ENCODE measurements around the gene MEG3. TPM values are rescaled to one million over a fixed set of nuclear protein-coding genes. Genes with fewer than 3 reads are reported as not detected.

Gene MEG3
- total and polyA plus RNA-seq, 2 experiments from 2014 or later = not detected

- TF ChIP-seq STAT1 (IDR thresholded peaks at IDR 0.05; ENCODE audit: unreplicated experiment) = no peak
- no peak for TF ChIP-seq EZH2phosphoT487 (IDR thresholded peaks at IDR 0.05; ENCODE audit: unreplicated experiment)
- TF ChIP-seq CREB1 (CRISPR knock-in tag; IDR thresholded peaks at IDR 0.05; ENCODE audit: low read depth) = no peak
- no peak for TF ChIP-seq ZNF114 (CRISPR knock-in tag; IDR thresholded peaks at IDR 0.05)
- TF ChIP-seq REST (IDR thresholded peaks at IDR 0.05; ENCODE audit: unreplicated experiment) = no peak
- TF ChIP-seq POLR2AphosphoS5 (IDR thresholded peaks at IDR 0.05; ENCODE audit: low read depth) = no peak
Measured at GRCh38 chr14:100804138-100804537, 21.8 kb upstream of the MEG3 start (continued).

- peak overlapping the region; percentile 70 for H3K4me2 ChIP-seq
- peak overlapping the region; percentile 85 for H2AFZ ChIP-seq
- TF ChIP-seq JUNB (IDR thresholded peaks at IDR 0.05; ENCODE audit: unreplicated experiment) (no peak), ZNF114 (CRISPR knock-in tag; IDR thresholded peaks at IDR 0.05) (no peak), ZNF462 (CRISPR knock-in tag; IDR thresholded peaks at IDR 0.05) (no peak), ETS1 (IDR thresholded peaks at IDR 0.05) (no peak), EZH2phosphoT487 (IDR thresholded peaks at IDR 0.05; ENCODE audit: unreplicated experiment) (no peak)
- H3K79me2 ChIP-seq (replicated peaks; ENCODE audit: insufficient read depth) = no peaks in the 10 kb centered on the region
- no peaks in the 10 kb centered on the region for H3K36me3 ChIP-seq (ENCODE audit: insufficient read depth)
- Mint-ChIP-seq H3K36me3 (ENCODE audit: low read depth) (peaks cover 27% of the 10 kb centered on the region), H3K27me3 (ENCODE audit: insufficient read depth, low read depth, poor library complexity) (peaks cover 19% of the 10 kb centered on the region), H3K9me3 (peaks cover 35% of the 10 kb centered on the region), H3K27ac (peak overlapping the region; percentile 89), H3K4me1 (peaks cover 21% of the 10 kb centered on the region), H3K4me3 (peak overlapping the region; percentile 9; the same call in 1 of the 3 replicates)
- DNase-seq (ENCODE audit: low spot score) (peak; percentile 49), ATAC-seq (peak; percentile 81)
- peaks cover 14% of the 10 kb centered on the region for H3K4me1 ChIP-seq (ENCODE audit: insufficient read depth)
- H3F3A ChIP-seq (replicated peaks; ENCODE audit: low read depth) = no peaks in the 10 kb centered on the region
- no peaks in the 10 kb centered on the region for H3K9me2 ChIP-seq (ENCODE audit: insufficient read depth)
- no peak overlapping the region; the same call in 1 of the 2 replicates for H3K4me3 ChIP-seq
- H4K20me1 ChIP-seq (replicated peaks; ENCODE audit: insufficient read depth) = no peaks in the 10 kb centered on the region
- no peak overlapping the region for H3K27ac ChIP-seq (ENCODE audit: low read depth)
- H3K27me3 ChIP-seq (ENCODE audit: insufficient read depth) = no peaks in the 10 kb centered on the region
Measured at GRCh38 chr14:100804558-100805309, 21.2 kb upstream of the MEG3 start.

Measured in GM23338 (cell line).